CD4-positive, alpha-beta T cell (primary cell): ENCODE results near the gene SUSD2. TPM values are rescaled to one million over a fixed set of nuclear protein-coding genes. Genes with fewer than 3 reads are reported as not detected.

Experiments used
- ATAC-seq: fragments of 200-7000 bp; cut with Tn5 transposase; one replicate; pipeline ENCODE4 v1.10.0; 2022; ENCODE audit warnings: mild to moderate bottlenecking; ENCODE audit not compliant: poor library complexity
- CTCF ChIA-PET: fragments of 350-600 bp; sonication (Branson Sonifier 250); formaldehyde crosslinking; loops from one replicate; lab custom pipeline; 2021; ENCODE audit warnings: antibody characterized with exemption, inconsistent platforms; lab: Charles Lee
- POLR2A ChIA-PET: fragments of 350-600 bp; sonication (Branson Sonifier 250); formaldehyde crosslinking; loops from one replicate; lab custom pipeline; 2021; ENCODE audit warnings: antibody characterized with exemption, inconsistent platforms; lab: Charles Lee
- DNase-seq, 14 experiments: peaks; one replicate each; pipeline ENCODE4 v3.0.0-alpha.2; 2013 to 2020; ENCODE audit warnings: mixed read lengths in 2 of 14
- H3K27ac ChIP-seq, 2 donors: one replicate each; pipeline versions ENCODE4 v1.5.1 to v1.7.0; 2013; ENCODE audit warnings: low read length in 2 of 2, low read depth in 1 of 2, mild to moderate bottlenecking in 1 of 2
- H3K27me3 ChIP-seq, 2 experiments: 1 replicate in 1 of 2; 2 replicates in 1 of 2; pipeline versions ENCODE4 v1.6.1 to v1.7.0; 2013; ENCODE audit warnings: low read length in 2 of 2, control low read depth in 1 of 2, mild to moderate bottlenecking in 1 of 2, moderate library complexity in 1 of 2; ENCODE audit not compliant: insufficient read depth in 2 of 2, control insufficient read depth in 1 of 2
- H3K36me3 ChIP-seq: one replicate; pipeline ENCODE4 v1.6.1; 2013; ENCODE audit warnings: low read length, control low read depth; ENCODE audit not compliant: insufficient read depth
- H3K4me1 ChIP-seq: one replicate; pipeline ENCODE4 v1.6.1; 2013; ENCODE audit warnings: low read length, control low read depth; ENCODE audit not compliant: insufficient read depth
- H3K4me3 ChIP-seq: one replicate; pipeline ENCODE4 v1.5.1; 2013; ENCODE audit warnings: mild to moderate bottlenecking, low read length, moderate library complexity
- H3K9me3 ChIP-seq, 2 experiments: 1 replicate in 1 of 2; 2 replicates in 1 of 2; pipeline versions ENCODE4 v1.6.1 to v1.7.0; 2013; ENCODE audit warnings: low read length in 2 of 2, mild to moderate bottlenecking in 2 of 2, control low read depth in 1 of 2, moderate library complexity in 1 of 2; ENCODE audit not compliant: control insufficient read depth in 1 of 2, insufficient read depth in 1 of 2
- H3K27ac Mint-ChIP-seq: one replicate; pipeline ENCODE4 v1.8.0; 2020; ENCODE audit warnings: mixed read lengths
- H3K27me3 Mint-ChIP-seq: one replicate; pipeline ENCODE4 v1.8.0; 2021; ENCODE audit warnings: mixed read lengths
- H3K36me3 Mint-ChIP-seq: one replicate; pipeline ENCODE4 v1.8.0; 2021; ENCODE audit warnings: low read depth, mixed read lengths
- H3K4me1 Mint-ChIP-seq: one replicate; pipeline ENCODE4 v1.8.0; 2021; ENCODE audit warnings: low read depth, mixed read lengths
- H3K4me3 Mint-ChIP-seq: one replicate; pipeline ENCODE4 v1.8.0; 2020; ENCODE audit warnings: mild to moderate bottlenecking, mixed read lengths
- H3K9me3 Mint-ChIP-seq: one replicate; pipeline ENCODE4 v1.8.0; 2020; ENCODE audit warnings: mixed read lengths
- CTCF ChIP-seq: fragments of 200-600 bp; IDR thresholded peaks from one replicate; pipeline ENCODE4 v1.8.0; 2022; ENCODE audit warnings: antibody characterized with exemption, mild to moderate bottlenecking
- intact Hi-C, 2 experiments: fragments of 100-400 bp; cut with DNase I in 1 of 2; cut with micrococcal nuclease in 1 of 2; formaldehyde crosslinking; loops; one replicate each; pipeline versions ENCODE4 v1.15.1 to v1.9.0; 2023 to 2025; cut with DNase I, micrococcal nuclease
- total RNA-seq, 174 experiments: library from RNA in 2 of 174; stranded (reverse) in 2 of 174; gene quantifications; one replicate each; pipeline ENCODE4 v1.2.3 and lab custom pipeline; 2021 to 2026

Gene SUSD2
- total RNA-seq, 2 experiments from 2014 or later, result 0.80 to 1.5 TPM

- Mint-ChIP-seq H3K4me1 (peaks cover 4% of the 10 kb centered on the region), H3K36me3 (no peaks in the 10 kb centered on the region), H3K9me3 (no peaks in the 10 kb centered on the region), H3K4me3 (no peak overlapping the region), H3K27ac (no peak overlapping the region), H3K27me3 (no peaks in the 10 kb centered on the region)
- CTCF ChIA-PET, result interaction anchor here (1.0 to 1.3 kb wide), 3 partner anchors 125 to 221 kb away, joined by 3 to 4 read pairs (median 3); no protein-coding TSS in a partner anchor
- POLR2A ChIA-PET, result interaction anchor here (1.3 kb wide), 1 partner anchor 11 kb away, joined by 8 read pairs; no protein-coding TSS in a partner anchor
- Histone ChIP-seq H3K4me1 (no peaks in the 10 kb centered on the region), H3K36me3 (no peaks in the 10 kb centered on the region), H3K27ac (no peak overlapping the region), H3K9me3 (no peaks in the 10 kb centered on the region), H3K4me3 (no peak overlapping the region), H3K27me3 (no peaks in the 10 kb centered on the region)
- ATAC-seq (no peak), DNase-seq (no peak)
- intact Hi-C loops, result loop anchor here in 1 of 2 experiments (2.0 kb wide), 1 partner anchor 99 kb away; no protein-coding TSS in a partner anchor
- TF ChIP-seq CTCF, result no peak
Observed at GRCh38 chr22:24231706-24232105, 50.4 kb downstream of the SUSD2 start.

GRCh38 chr22:24232124-24232523 lies 50.8 kb downstream of the SUSD2 start:
- H3K9me3 ChIP-seq, result no peaks in the 10 kb centered on the region
- ATAC-seq, result no peak
- H3K4me1 Mint-ChIP-seq, result peaks cover 4% of the 10 kb centered on the region
- no peaks in the 10 kb centered on the region for H3K4me1 ChIP-seq
- no peak for DNase-seq
- intact Hi-C loops, result no loop called here
- ChIA-PET CTCF (no interaction called here), POLR2A (no interaction called here)
- no peaks in the 10 kb centered on the region for H3K36me3 Mint-ChIP-seq
- TF ChIP-seq CTCF, result no peak
- H3K27me3 Mint-ChIP-seq, result no peaks in the 10 kb centered on the region
- no peak overlapping the region for H3K4me3 ChIP-seq
- no peak overlapping the region for H3K4me3 Mint-ChIP-seq
- H3K27me3 ChIP-seq, result no peaks in the 10 kb centered on the region
- no peaks in the 10 kb centered on the region for H3K36me3 ChIP-seq
- no peak overlapping the region for H3K27ac ChIP-seq
- no peaks in the 10 kb centered on the region for H3K9me3 Mint-ChIP-seq
- H3K27ac Mint-ChIP-seq, result no peak overlapping the region

- ChIA-PET CTCF (no interaction called here), POLR2A (no interaction called here)
- Mint-ChIP-seq H3K36me3 (no peaks in the 10 kb centered on the region), H3K4me1 (peaks cover 4% of the 10 kb centered on the region), H3K27me3 (no peaks in the 10 kb centered on the region), H3K4me3 (no peak overlapping the region), H3K9me3 (no peaks in the 10 kb centered on the region), H3K27ac (no peak overlapping the region)
- Histone ChIP-seq H3K27me3 (no peaks in the 10 kb centered on the region), H3K36me3 (no peaks in the 10 kb centered on the region), H3K9me3 (no peaks in the 10 kb centered on the region), H3K4me3 (no peak overlapping the region), H3K4me1 (no peaks in the 10 kb centered on the region), H3K27ac (no peak overlapping the region)
- intact Hi-C loops, result no loop called here
- no peak for TF ChIP-seq CTCF
- DNase-seq (no peak), ATAC-seq (no peak)
Observed at GRCh38 chr22:24232725-24233124, 51.4 kb downstream of the SUSD2 start.
